Cardiac septum (tissue), 1 donor: Measurements from ENCODE around the gene SLC35D3. TPM values are rescaled to one million over a fixed set of nuclear protein-coding genes. Genes with fewer than 3 reads are reported as not detected.
"Not testable (repeated sequence)": the region's sequence is repeated elsewhere in the genome, so short reads cannot be mapped to it uniquely, and the experiment has no call there.

Experiments
- DNase-seq: peaks from one replicate; pipeline ENCODE4 v3.0.0-alpha.2; 2020; ENCODE audit warnings: low spot score
- intact Hi-C: fragments of 100-400 bp; cut with DNase I; formaldehyde crosslinking; loops from one replicate; pipeline ENCODE4 v1.14.0; 2022
- total RNA-seq: library from RNA; stranded (reverse); fragmentation: NEBNext Ultra II Directional; extraction: Animal tissue kit (Norgen Biotek cat#: 25700); gene quantifications from one replicate; pipeline ENCODE4 v1.2.1, GENCODE V29; 2021
- donor health status: DM: no; HTN: no; CAD: no.

Gene SLC35D3
- total RNA-seq, 1 donor from 2014 or later = not detected

DNA sequence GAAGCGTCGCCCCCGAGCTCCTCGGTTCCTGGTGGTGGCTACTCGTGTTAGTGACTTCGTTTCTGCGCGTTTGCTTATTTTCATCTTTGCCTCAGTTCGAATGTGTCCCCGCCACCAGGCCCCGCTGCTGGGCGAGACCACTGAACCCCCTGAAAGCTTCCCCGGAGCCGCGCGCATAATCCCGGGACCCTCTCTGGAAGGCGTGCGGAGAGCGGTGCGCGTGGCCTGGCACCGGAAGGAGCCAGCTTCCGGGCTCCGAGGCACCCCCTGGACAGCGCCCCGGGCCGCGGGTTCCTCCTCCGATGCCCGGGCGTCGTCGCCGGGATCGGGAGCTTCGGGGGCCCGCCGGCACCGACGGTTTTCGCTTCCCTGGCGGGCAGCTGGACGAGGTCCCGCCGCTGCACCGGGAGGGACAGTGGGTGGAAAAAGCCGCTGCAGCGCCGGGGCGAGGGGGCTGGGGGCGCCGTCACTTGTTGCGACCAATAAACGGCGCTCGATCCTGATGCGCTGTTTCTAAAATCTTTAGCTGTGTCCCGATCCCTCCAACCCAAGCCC is 643 bp upstream of the SLC35D3 start:
- intact Hi-C loops = no loop called here

DNA sequence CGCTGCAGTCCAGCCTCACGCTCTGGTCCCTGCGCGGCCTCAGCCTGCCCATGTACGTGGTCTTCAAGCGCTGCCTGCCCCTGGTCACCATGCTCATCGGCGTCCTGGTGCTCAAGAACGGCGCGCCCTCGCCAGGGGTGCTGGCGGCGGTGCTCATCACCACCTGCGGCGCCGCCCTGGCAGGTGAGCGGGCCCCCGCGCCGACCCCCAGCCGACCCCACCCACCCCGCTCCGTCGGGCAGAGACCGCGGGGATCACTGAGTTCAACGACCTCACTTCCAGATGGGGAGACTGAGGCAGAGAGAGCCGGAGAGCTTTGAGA is 545 bp downstream of the SLC35D3 start:
- no peak for DNase-seq

More for the DNA sequence above, 643 bp upstream of the SLC35D3 start:
- DNase-seq = no peak

DNA sequence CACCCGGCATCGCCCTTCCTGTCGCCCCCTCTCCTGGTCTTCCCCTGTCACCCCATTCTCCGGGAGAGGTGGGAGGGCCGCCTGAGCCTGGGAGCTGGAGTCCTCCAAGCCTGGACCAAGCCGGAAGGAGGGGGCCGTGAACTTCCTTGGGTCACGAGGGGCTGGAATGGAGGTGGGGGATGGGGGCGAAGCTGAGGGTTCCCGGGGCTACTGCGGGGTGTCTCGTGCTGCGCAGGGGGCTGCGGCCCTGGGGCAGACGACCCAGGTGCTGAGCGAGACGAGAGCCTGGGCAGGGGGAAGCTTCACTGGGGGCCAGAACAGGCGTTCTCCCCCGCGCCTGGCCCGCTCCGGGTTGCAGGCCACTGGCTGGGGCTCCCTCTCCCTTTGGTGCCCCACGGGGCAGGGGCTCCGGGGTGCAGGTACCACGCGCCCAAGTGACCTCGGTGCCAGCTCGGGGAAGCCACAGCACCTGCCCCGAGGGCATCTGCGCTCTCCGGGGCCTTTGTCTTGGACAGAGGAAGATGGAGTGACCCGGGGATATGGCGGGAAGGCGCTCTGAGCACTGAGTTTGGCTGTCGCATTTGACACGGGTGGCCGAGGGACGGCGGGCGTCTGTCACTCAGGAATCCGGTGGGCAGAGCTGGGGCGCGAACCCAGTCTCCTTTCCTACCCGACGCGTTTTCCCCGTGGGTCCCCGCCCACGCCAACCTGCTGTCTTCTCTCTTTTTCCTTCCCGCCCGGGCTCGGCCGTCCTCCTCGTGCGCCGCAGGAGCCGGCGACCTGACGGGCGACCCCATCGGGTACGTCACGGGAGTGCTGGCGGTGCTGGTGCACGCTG is 1.2 kb downstream of the SLC35D3 start:
- intact Hi-C loops = no loop called here
- no peak for DNase-seq

More for the DNA sequence above, 545 bp downstream of the SLC35D3 start:
- intact Hi-C loops = no loop called here

DNA sequence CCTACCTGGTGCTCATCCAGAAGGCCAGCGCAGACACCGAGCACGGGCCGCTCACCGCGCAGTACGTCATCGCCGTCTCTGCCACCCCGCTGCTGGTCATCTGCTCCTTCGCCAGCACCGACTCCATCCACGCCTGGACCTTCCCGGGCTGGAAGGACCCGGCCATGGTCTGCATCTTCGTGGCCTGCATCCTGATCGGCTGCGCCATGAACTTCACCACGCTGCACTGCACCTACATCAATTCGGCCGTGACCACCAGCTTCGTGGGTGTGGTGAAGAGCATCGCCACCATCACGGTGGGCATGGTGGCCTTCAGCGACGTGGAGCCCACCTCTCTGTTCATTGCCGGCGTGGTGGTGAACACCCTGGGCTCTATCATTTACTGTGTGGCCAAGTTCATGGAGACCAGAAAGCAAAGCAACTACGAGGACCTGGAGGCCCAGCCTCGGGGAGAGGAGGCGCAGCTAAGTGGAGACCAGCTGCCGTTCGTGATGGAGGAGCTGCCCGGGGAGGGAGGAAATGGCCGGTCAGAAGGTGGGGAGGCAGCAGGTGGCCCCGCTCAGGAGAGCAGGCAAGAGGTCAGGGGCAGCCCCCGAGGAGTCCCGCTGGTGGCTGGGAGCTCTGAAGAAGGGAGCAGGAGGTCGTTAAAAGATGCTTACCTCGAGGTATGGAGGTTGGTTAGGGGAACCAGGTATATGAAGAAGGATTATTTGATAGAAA is 2.0 kb downstream of the SLC35D3 start:
- no peak for DNase-seq
- intact Hi-C loops = no loop called here

DNA sequence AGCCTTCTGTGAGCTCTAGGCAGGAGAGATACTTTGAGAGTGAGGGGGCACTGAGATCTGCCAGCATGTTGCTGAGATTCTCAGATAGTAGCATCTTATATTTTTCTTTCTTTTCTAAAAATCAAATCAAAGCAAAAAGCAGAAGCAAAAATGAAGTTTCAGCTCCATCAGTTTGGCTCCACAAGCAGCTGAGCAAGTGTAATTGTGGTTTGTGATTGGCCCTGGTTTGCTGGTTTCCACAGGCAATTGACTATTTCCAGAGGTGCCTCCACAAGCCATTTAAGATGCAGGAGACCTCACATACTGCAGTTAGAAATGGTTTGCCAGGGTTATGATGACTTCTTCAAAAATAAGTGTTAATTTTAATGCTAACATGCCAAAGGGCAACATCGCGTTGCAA is 4.3 kb downstream of the SLC35D3 start:
- intact Hi-C loops = no loop called here
- no peak for DNase-seq

DNA sequence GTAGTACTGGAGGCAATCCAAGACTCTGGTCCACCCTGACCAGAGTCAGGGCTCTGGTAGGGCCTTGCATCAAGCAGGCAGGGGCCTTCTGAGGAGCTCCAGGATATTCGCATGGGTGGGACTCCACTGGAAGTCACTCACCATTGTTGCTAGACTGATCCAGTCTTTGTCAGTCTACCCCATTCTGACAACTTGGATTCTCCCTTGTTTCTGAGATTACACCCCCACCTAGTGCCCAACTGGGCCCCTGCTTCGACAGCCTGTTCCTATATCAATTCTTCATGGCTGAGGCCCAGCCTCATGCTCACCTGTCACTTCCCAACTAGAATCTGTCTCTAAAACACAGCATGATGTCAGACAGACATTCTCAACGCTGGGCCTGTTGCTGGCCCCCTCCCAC is 5.2 kb downstream of the SLC35D3 start:
- intact Hi-C loops = no loop called here
- DNase-seq = no peak

DNA sequence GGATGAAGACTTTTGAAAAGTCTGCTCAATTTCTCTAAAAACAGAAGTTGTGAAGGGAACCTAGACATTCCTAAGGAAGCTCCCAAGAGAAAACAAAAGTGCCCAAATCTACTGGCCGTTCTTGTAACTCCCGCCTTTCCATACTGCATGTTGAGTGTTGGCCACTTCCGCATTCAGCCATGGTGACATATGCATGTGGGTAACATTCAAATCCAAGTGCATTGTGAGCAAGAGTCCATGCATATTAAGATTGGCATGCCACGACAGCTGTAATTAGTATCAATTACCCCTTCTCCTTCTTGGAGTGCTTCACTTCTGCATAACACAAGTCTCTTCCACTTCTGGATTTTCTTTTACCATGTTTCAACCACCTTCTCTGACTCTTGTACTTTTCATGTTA is 8.4 kb downstream of the SLC35D3 start:
- no peak for DNase-seq
- intact Hi-C loops = no loop called here

DNA sequence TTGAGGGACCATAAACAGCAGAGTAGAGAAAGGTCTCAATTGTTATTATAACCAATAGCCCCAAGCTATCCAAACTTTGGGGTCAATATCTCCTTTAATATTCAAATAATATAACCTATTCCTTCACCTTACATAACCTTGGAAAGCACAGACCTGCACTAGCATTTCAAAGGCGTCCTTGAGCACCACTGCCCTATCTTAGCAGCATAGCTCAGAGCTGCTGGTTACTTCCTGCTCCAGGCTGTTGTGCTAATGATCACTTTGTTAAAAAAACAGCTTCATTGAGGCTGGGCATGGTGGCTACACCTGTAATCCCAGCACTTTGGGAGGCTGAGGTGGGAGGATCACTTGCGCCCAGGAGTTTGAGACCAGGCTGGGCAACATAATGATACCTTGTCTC is 10.5 kb downstream of the SLC35D3 start:
- intact Hi-C loops = no loop called here
- no peak for DNase-seq

DNA sequence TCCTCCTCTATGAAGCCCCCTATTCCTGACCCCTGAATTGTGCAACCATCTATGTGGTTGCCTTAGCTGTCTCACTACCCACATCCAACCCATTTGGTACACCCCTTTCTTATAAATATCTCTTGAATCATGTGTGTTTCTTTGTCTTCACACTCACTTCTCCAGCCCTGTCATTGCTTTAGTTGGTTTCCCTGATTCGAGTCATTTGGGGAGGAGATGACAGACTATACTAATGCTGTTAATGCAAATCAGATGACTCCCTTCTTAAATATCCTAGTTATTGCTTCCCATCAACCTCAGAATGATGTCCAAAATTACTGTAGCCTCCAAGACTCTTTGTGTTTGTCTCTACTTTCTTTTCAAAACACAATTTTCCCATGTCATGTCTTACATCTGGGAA is 23.0 kb downstream of the SLC35D3 start:
- DNase-seq = no peak
- intact Hi-C loops = no loop called here

DNA sequence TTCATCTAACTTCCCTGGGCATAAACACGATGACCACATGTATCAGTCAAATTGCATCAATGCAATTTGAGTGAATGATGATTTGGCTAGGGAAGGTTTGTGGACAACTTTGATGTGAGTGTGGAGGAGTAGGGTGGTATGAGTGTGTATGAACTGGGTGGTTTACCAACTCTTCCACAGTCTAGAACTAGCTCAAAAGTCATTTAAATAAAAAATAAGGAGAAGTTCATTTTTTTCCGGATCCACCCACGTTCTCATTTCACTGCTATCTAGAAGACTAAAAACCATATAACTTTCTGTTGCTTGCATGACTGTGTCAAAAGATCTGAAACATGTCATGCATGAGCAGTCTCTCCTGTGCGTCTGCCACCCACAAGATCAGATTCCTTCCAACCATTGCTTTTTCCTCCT is 23.6 kb downstream of the SLC35D3 start:
- intact Hi-C loops = no loop called here
- no peak for DNase-seq

DNA sequence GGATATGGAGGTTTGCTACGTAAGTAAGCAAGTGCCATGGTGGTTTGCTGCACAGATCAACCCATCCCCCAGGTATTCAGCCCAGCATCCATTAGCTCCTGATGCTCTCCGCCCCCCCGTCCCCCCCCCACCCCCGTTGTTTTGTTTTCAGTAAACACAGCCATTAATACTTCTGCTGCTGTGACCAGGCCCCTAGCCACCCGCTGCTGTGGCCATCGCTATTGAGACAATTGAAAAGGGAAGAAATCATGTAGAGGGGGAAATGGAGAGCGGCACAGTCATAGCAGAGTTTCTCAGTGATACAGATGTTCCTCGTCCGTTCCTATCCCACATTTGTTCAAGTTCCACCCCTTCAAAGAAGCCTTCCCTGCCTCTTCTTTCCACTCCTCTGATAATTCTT is 24.9 kb downstream of the SLC35D3 start:
- intact Hi-C loops = no loop called here
- DNase-seq = no peak

DNA sequence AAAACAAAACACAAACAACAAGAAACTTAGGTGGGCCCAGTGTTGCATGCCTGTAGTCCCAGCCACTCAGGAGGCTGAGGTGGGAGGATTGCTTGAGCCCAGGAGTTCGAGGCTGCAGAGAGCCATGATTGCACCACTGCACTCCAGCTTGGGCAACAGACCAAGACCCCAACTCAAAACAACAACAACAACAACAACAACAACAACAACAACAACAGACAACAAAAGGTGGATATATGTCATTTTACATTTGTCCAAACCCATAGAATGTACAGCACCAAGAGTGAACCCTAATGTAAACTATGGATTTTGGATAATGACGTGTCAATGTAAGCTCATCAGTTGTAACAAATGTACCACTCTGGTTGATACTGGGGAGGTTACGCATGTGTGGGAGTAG is 27.9 kb downstream of the SLC35D3 start:
- intact Hi-C loops, DNase-seq: not testable (repeated sequence)

DNA sequence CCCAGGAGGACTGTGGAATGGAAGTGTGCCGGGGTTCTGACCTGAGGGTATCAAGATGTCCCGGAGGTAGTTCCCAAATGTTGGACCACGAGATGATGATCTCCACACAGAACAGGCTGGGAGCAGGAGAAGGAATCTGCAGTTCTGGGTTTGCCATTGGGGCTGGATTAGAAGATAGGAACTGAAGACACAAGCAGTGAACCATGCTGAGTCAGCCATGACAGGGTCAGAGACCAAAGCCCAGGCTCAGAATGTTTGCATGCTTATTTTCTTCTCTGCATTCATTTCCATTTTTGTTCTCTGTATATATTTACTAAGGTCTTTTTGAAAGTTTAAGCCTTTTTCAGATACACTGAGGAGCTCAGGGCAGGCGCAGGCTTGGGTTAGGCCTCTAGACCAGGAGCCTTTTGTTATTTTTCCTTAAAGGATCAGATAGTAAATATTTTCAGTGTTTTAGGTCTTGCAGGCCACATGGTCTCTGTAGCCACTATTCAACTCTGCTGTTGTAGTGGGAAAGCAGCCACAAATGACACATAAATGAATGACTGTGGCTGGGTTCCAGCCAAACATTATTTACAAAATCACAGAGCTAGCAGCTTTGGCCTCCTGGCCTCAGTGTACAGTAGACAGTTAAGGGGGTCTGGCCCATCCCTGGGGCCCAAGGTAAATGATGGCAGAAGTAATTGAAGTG is 28.5 kb downstream of the SLC35D3 start:
- DNase-seq = no peak
- intact Hi-C loops = no loop called here

DNA sequence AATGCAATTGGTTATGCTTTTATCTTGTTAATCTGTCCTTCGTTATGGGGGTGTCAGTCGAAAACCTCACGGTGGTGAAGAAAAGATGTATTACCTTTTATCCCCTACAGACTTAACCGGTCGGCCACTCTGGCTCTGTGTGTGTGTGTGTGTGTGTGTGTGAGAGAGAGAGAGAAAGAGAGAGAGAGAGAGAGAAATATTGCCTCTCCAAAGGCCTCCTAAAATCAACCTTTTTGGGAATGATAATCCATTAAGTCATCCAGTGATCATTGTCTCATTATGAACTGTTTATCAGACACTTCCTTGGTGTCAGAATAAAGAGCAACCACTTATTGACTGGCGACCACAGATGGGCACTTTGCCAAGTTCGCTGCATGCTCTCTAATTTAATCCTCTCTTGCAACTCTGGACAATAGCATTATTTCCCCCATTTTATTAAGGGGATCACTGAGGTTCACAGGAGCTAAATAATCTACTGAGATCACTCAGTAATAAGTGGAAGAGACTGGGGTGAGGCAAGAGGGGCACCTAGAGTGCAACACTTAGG is 30.7 kb downstream of the SLC35D3 start:
- intact Hi-C loops = no loop called here
- DNase-seq = no peak

DNA sequence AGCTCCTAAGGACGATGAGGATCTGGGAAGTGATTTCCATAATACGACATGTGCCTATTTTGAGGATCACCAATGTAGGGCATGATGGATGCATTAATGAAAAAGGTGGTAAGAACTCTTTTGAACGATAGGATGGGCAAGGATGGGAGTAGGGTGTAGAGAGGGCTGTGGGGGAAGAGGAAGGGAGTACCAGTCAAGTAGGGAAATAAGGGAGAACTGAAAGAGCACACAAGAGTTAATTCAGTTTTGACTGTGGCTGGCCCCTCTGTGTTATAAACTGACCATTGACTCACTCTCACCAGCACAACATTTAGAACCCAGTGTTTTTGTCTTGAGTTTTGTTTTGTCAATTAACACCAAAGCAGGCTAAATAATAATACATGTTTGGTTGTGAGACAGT is 33.0 kb downstream of the SLC35D3 start:
- intact Hi-C loops = no loop called here
- no peak for DNase-seq

DNA sequence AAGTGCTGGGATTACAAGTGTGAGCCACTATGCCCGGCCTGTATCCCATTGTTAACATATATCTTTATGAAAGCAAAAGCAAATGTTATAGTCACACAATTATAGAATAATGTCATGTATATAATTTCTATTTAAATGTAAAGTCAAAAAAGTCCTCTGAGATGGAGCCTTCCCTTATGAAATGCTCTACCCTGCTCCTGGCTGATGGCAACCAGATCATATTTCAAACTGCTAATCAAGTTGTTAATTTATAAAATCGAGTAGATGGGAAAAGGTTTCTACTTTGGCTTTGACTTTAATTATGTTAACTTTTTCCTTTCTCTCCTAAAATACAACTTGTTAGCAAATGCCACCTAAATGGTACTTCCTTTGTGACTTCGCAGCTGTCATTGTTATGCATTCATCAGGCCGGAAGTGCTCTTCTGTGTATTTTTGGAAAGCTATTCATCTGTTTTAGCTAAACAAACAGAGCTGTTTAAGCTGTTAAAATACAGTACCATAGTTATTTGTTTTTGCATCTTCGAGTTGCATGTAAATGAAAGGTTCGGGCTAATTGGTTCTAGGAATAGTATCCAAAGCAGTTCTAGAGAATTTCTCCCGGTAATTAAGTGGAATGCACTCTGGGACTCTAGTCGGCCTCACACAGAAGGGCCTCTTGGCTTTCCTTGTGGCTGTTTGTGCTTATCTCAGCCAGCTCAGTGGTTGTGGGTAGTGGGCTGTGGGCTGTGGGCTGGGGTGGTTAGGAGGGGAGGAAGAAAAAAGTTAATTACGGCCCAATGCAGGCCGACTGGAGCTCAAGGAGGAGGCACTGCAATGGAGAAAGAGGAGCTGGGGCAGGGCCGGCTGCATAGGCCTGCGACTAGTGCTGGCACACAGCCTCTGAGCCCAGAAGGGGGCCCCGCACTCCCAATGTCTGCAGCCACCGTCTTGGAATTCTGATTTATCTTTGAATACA is 34.8 kb downstream of the SLC35D3 start:
- no peak for DNase-seq
- intact Hi-C loops = no loop called here

DNA sequence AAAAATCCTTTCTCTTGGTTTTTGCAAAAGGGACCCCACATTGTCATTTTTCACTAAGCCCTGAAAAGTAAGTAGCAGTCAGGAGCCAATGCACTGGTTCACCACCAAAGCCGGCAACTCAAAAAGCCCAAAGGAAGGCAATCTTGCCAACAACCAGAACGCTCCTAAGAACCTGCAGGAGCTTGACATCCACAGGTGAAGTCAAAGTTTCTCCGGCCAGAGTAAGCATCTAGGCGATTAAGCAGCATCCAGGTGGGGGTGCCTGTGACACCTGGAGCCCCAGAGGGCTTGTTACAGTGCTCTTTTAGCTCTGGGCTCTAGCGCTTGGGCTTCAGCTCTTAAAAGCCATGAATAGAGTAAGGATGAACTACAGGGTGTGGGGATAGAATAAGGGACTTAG is 36.1 kb downstream of the SLC35D3 start:
- intact Hi-C loops = no loop called here
- no peak for DNase-seq

DNA sequence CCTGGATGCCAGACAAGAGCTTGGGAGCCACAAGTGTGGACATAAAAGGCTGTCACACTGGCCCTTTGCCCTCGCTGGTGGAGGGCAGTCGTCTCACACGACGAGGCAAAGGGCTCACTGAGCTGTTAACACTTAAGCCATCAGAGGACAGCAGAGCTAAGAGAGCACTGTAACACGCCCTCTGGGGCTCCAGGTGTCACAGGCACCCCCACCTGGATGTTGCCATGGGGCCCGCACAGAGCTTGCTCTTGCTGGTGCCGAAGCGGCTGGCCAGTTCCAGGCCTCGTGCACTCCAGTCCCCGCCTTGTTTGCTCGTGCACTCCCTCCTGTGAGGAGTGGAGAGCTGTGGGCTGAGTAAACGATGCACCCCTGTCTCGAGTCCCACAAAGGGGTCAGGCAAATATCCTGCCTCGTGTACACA is 37.4 kb downstream of the SLC35D3 start:
- no peak for DNase-seq
- intact Hi-C loops = no loop called here

DNA sequence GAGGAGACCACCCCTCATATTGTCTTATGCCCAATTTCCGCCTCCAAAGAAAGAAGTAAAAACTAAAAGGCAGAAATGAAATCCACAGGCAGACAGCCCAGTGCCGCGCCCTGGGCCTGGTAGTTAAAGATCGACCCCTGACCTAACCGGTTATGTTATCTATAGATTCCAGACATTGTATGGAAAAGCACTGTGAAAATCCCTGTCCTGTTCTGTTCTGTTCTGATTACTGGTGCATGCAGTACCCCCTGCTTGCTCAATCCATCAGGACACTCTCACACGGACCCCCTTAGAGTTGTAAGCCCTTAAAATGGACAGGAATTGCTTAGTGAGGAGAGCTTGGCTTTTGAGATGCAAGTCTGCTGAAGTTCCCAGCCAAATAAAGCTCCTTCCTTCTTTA is 37.8 kb downstream of the SLC35D3 start:
- intact Hi-C loops, DNase-seq: not testable (repeated sequence)
